NK-92 treated with Interleukin-12 subunit alpha and Interleukin-12 subunit beta, amount 100 ng/mL, for 24 hours (cell line): ENCODE measurements around the gene DOCK4.

Experiments used
- DNase-seq: peaks from one replicate; lab custom pipeline; 2025; lab: John Stamatoyannopoulos, UW

Gene DOCK4

GRCh38 chr7:111903016-111903415 lies 303.2 kb downstream of the DOCK4 start:
- DNase-seq = no peak

GRCh38 chr7:111900283-111900682 lies 305.9 kb downstream of the DOCK4 start:
- DNase-seq = no peak

- no peak for DNase-seq
Observed at GRCh38 chr7:111895049-111895448, 311.1 kb downstream of the DOCK4 start.

- DNase-seq = no peak
Observed at GRCh38 chr7:111894518-111894917, 311.7 kb downstream of the DOCK4 start.

GRCh38 chr7:111893190-111893589 lies 313.0 kb downstream of the DOCK4 start:
- DNase-seq = no peak

GRCh38 chr7:111892588-111892987 lies 313.6 kb downstream of the DOCK4 start:
- DNase-seq = no peak

- DNase-seq = no peak
Observed at GRCh38 chr7:111887734-111888133, 318.5 kb downstream of the DOCK4 start.

GRCh38 chr7:111886233-111886632 lies 320.0 kb downstream of the DOCK4 start:
- DNase-seq = no peak

GRCh38 chr7:111883241-111883640 lies 323.0 kb downstream of the DOCK4 start:
- DNase-seq = no peak

- no peak for DNase-seq
Observed at GRCh38 chr7:111878785-111879184, 327.4 kb downstream of the DOCK4 start.

GRCh38 chr7:111877931-111878330 lies 328.3 kb downstream of the DOCK4 start:
- no peak for DNase-seq

- no peak for DNase-seq
Observed at GRCh38 chr7:111873963-111874690, 332.1 kb downstream of the DOCK4 start.

- no peak for DNase-seq
Observed at GRCh38 chr7:111873326-111873646, 332.9 kb downstream of the DOCK4 start.

- DNase-seq = no peak
Observed at GRCh38 chr7:111872450-111873325, 333.5 kb downstream of the DOCK4 start.

GRCh38 chr7:111871283-111871682 lies 334.9 kb downstream of the DOCK4 start:
- DNase-seq = no peak

GRCh38 chr7:111869280-111869679 lies 336.9 kb downstream of the DOCK4 start:
- no peak for DNase-seq

- DNase-seq = no peak
Observed at GRCh38 chr7:111867348-111867931, 338.8 kb downstream of the DOCK4 start.

GRCh38 chr7:111866787-111867186 lies 339.4 kb downstream of the DOCK4 start:
- DNase-seq = no peak

GRCh38 chr7:111865430-111865829 lies 340.8 kb downstream of the DOCK4 start:
- DNase-seq = no peak

- no peak for DNase-seq
Observed at GRCh38 chr7:111864291-111864976, 341.8 kb downstream of the DOCK4 start.

- DNase-seq = no peak
Observed at GRCh38 chr7:111863269-111863668, 342.9 kb downstream of the DOCK4 start.

- no peak for DNase-seq
Observed at GRCh38 chr7:111860248-111860647, 346.0 kb downstream of the DOCK4 start.
